H9 (cell line): Measurements from ENCODE around the gene SCUBE1. TPM values are rescaled to one million over a fixed set of nuclear protein-coding genes. Genes with fewer than 3 reads are reported as not detected.

Experiments used
- DNase-seq: peaks from one replicate; pipeline ENCODE4 v3.0.0-alpha.2; 2017
- H2AFZ ChIP-seq: one replicate; pipeline ENCODE4 v1.6.1; 2013; ENCODE audit warnings: mild to moderate bottlenecking, low read length, control low read depth, moderate library complexity
- H2AK5ac ChIP-seq: 2 replicates; pipeline ENCODE4 v1.6.1; 2013; ENCODE audit warnings: low read length, control low read depth, mixed read lengths; ENCODE audit not compliant: insufficient read length
- H2BK120ac ChIP-seq: one replicate; pipeline ENCODE4 v1.6.1; 2013; ENCODE audit warnings: low read depth, mild to moderate bottlenecking, low read length, control low read depth, inconsistent platforms; ENCODE audit not compliant: poor library complexity, severe bottlenecking
- H2BK12ac ChIP-seq: 2 replicates; pipeline ENCODE4 v1.6.1; 2013; ENCODE audit warnings: low read length, control low read depth, mixed read lengths, low read depth; ENCODE audit not compliant: insufficient read length
- H2BK15ac ChIP-seq: 2 replicates; pipeline ENCODE4 v1.6.1; 2013; ENCODE audit warnings: low read depth, low read length, control low read depth
- H2BK20ac ChIP-seq: one replicate; pipeline ENCODE4 v1.6.1; 2013; ENCODE audit warnings: low read depth, mild to moderate bottlenecking, low read length, control low read depth, inconsistent platforms; ENCODE audit not compliant: poor library complexity, severe bottlenecking
- H2BK5ac ChIP-seq: 2 replicates; pipeline ENCODE4 v1.6.1; 2013; ENCODE audit warnings: low read length, control low read depth, mixed read lengths; ENCODE audit not compliant: insufficient read length
- H3K14ac ChIP-seq: 2 replicates; pipeline ENCODE4 v1.6.1; 2013; ENCODE audit warnings: low read length, control low read depth; ENCODE audit not compliant: insufficient read depth
- H3K18ac ChIP-seq: 2 replicates; pipeline ENCODE4 v1.6.1; 2013; ENCODE audit warnings: low read depth, mild to moderate bottlenecking, mixed read lengths, low read length, control low read depth; ENCODE audit not compliant: insufficient read length
- H3K23ac ChIP-seq: 2 replicates; pipeline ENCODE4 v1.6.1; 2013; ENCODE audit warnings: low read length, control low read depth, mixed read lengths, low read depth; ENCODE audit not compliant: insufficient read length
- H3K23me2 ChIP-seq: 2 replicates; pipeline ENCODE4 v1.6.1; 2013; ENCODE audit warnings: low read depth, mild to moderate bottlenecking, mixed read lengths, low read length, control low read depth; ENCODE audit not compliant: insufficient read length, poor library complexity, severe bottlenecking
- H3K27ac ChIP-seq: 2 replicates; pipeline ENCODE4 v1.5.1; 2013; ENCODE audit warnings: low read length, control low read depth, mixed read lengths, low read depth; ENCODE audit not compliant: insufficient read length
- H3K27me3 ChIP-seq: 2 replicates; pipeline ENCODE4 v1.6.1; 2013; ENCODE audit warnings: low read length, control low read depth, inconsistent platforms; ENCODE audit not compliant: insufficient read depth
- H3K4ac ChIP-seq: 2 replicates; pipeline ENCODE4 v1.6.1; 2013; ENCODE audit warnings: low read depth, mild to moderate bottlenecking, control low read depth, inconsistent platforms, low read length, moderate library complexity
- H3K4me1 ChIP-seq: 2 replicates; pipeline ENCODE4 v1.6.1; 2013; ENCODE audit warnings: low read length, control low read depth, inconsistent platforms; ENCODE audit not compliant: insufficient read depth
- H3K4me2 ChIP-seq: 2 replicates; pipeline ENCODE4 v1.6.1; 2013; ENCODE audit warnings: low read length, control low read depth, mixed read lengths; ENCODE audit not compliant: insufficient read length, insufficient read depth
- H3K56ac ChIP-seq: 2 replicates; pipeline ENCODE4 v1.6.1; 2013; ENCODE audit warnings: low read depth, mild to moderate bottlenecking, mixed read lengths, low read length, control low read depth; ENCODE audit not compliant: insufficient read length
- H3K79me1 ChIP-seq: 2 replicates; pipeline ENCODE4 v1.6.1; 2013; ENCODE audit warnings: low read depth, mild to moderate bottlenecking, moderate library complexity, low read length, control low read depth, inconsistent platforms; ENCODE audit not compliant: insufficient read depth, poor library complexity, severe bottlenecking
- H3K79me2 ChIP-seq: 2 replicates; pipeline ENCODE4 v1.6.1; 2013; ENCODE audit warnings: low read length, control low read depth, inconsistent platforms; ENCODE audit not compliant: insufficient read depth
- H3K9ac ChIP-seq: 2 replicates; pipeline ENCODE4 v1.6.1; 2013; ENCODE audit warnings: low read length, control low read depth, mixed read lengths; ENCODE audit not compliant: insufficient read length; ENCODE audit errors: extremely low read depth
- H3K9me3 ChIP-seq: one replicate; pipeline ENCODE4 v1.6.1; 2013; ENCODE audit warnings: low read depth, low read length, inconsistent platforms; ENCODE audit not compliant: control insufficient read depth
- H3T11ph ChIP-seq: one replicate; pipeline ENCODE4 v1.6.1; 2013; ENCODE audit warnings: mild to moderate bottlenecking, low read length, control low read depth, inconsistent platforms
- H4K20me1 ChIP-seq: one replicate; pipeline ENCODE4 v1.6.1; 2013; ENCODE audit not compliant: control insufficient read depth, insufficient read length, insufficient read depth
- H4K5ac ChIP-seq: 2 replicates; pipeline ENCODE4 v1.6.1; 2013; ENCODE audit warnings: low read depth, mild to moderate bottlenecking, mixed read lengths, low read length, control low read depth; ENCODE audit not compliant: insufficient read length
- H4K8ac ChIP-seq: replicated peaks from 2 replicates; pipeline ENCODE4 v1.6.1; 2013; ENCODE audit warnings: low read length, control low read depth, mixed read lengths, low read depth; ENCODE audit not compliant: insufficient read length
- H4K91ac ChIP-seq: 2 replicates; pipeline ENCODE4 v1.6.1; 2013; ENCODE audit warnings: low read depth, mild to moderate bottlenecking, moderate library complexity, mixed read lengths, low read length, control low read depth; ENCODE audit not compliant: insufficient read length
- H3K27ac Mint-ChIP-seq, 3 experiments: 2 replicates in 2 of 3; 3 replicates in 1 of 3; pipeline ENCODE4 v1.8.0; 2020 to 2021; ENCODE audit warnings: mixed read lengths in 3 of 3, mild to moderate bottlenecking in 1 of 3, moderate library complexity in 1 of 3
- H3K27me3 Mint-ChIP-seq: 2 replicates; pipeline ENCODE4 v1.8.0; 2021; ENCODE audit warnings: low read depth, mild to moderate bottlenecking, moderate library complexity, mixed read lengths
- H3K36me3 Mint-ChIP-seq, 3 experiments: 2 replicates in 2 of 3; 3 replicates in 1 of 3; pipeline ENCODE4 v1.8.0; 2020 to 2021; ENCODE audit warnings: low read depth in 3 of 3, mixed read lengths in 3 of 3; ENCODE audit not compliant: insufficient read depth in 1 of 3
- H3K4me1 Mint-ChIP-seq, 2 experiments: 2 replicates each; pipeline ENCODE4 v1.8.0; 2020; ENCODE audit warnings: mixed read lengths in 2 of 2
- H3K4me3 Mint-ChIP-seq, 2 experiments: 2 replicates in 1 of 2; 3 replicates in 1 of 2; pipeline ENCODE4 v1.8.0; 2020 to 2021; ENCODE audit warnings: mild to moderate bottlenecking in 2 of 2, mixed read lengths in 2 of 2, moderate library complexity in 1 of 2
- H3K9me3 Mint-ChIP-seq, 2 experiments: 2 replicates in 1 of 2; 3 replicates in 1 of 2; pipeline ENCODE4 v1.8.0; 2020; ENCODE audit warnings: mild to moderate bottlenecking in 2 of 2, mixed read lengths in 2 of 2, moderate library complexity in 1 of 2
- WGBS: extraction: QIAGEN DNeasy Blood & Tissue Kit; methylation state at CpG from one replicate; pipeline ENCODE4 v1.1.7; 2013; ENCODE audit warnings: missing lambda C conversion rate, low lambda C conversion rate, mixed read lengths; ENCODE audit not compliant: insufficient read length; ENCODE audit errors: extremely low coverage; 5-methylcytosine and 5-hydroxymethylcytosine counted together
- total RNA-seq: library from RNA; stranded (reverse); gene quantifications from 2 replicates; pipeline ENCODE4 v1.2.1, GENCODE V29; 2021
- TF ChIP-seq, protein P1 (sequence below): fragments of 200-600 bp; sonication (generic); conservative IDR thresholded peaks from 3 replicates; pipeline ENCODE4 v1.8.0; 2021; ENCODE audit warnings: antibody characterized with exemption, mild to moderate bottlenecking

Gene SCUBE1
- total RNA-seq, 1 experiment from 2014 or later, result 1.2 TPM

DNA sequence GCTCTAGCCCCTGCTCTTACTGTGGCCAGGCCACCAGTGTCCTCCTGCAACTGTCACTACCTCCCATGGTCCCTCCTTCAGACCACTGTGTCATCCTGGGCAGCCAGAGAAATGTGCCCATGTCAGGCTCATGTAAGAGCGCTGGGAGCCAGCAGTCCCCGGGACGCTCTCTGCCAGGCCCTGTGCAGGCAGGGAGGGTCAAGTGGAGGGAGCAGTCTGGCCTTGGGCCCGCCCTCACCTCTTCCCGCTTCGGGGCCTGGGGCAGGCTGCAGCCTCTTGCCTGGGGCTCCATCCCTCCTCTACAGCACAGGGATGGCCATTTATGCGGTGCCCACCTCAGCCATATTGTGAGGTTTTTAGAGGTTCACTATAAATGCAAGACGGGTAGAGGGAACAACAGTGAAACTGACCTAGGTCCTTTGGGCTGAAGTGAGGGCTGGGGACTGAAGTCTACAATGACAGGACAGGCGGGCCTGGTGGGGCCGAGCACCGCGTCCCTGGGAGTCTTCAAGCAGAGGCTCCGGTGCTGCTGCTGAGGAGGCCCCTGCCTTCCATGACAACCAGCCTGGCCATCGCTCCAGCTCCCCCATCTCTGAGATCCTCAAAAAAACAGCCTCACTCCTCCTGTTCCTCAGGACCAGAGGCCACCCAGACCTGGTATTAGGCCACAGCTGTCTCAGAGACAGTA is 101.3 kb downstream of the SCUBE1 start:
- Histone ChIP-seq H3K4me2 (no peak overlapping the region), H3K4me1 (no peaks in the 10 kb centered on the region), H3K18ac (no peak overlapping the region), H4K8ac (no peak overlapping the region), H3K79me2 (no peaks in the 10 kb centered on the region), H3K56ac (no peak overlapping the region), H2AFZ (no peak overlapping the region), H3K23ac (no peak overlapping the region), H3K4ac (no peak overlapping the region), H4K91ac (no peak overlapping the region), H2BK12ac (no peak overlapping the region), H3K27ac (no peak overlapping the region), H3K9ac (no peak overlapping the region), H2BK120ac (no peak overlapping the region), H3K14ac (no peak overlapping the region; the same call in 1 of the 2 replicates), H2BK15ac (no peak overlapping the region), H4K5ac (no peak overlapping the region), H3K27me3 (no peaks in the 10 kb centered on the region), H2BK5ac (no peak overlapping the region), H3T11ph (no peak overlapping the region), H4K20me1 (no peaks in the 10 kb centered on the region), H3K79me1 (no peaks in the 10 kb centered on the region), H2AK5ac (no peak overlapping the region), H3K23me2 (no peaks in the 10 kb centered on the region), H3K9me3 (no peaks in the 10 kb centered on the region), H2BK20ac (no peak overlapping the region)
- Mint-ChIP-seq H3K27me3 (no peaks in the 10 kb centered on the region; the same call in 1 of the 2 replicates), H3K4me1 (0 out of 4 replicates have a peak, but pooled peaks cover 0 to 3% of the 10 kb centered on the region in 2 experiments), H3K36me3 (no peaks in the 10 kb centered on the region), H3K9me3 (no peaks in the 10 kb centered on the region), H3K27ac (no peak overlapping the region), H3K4me3 (no peak overlapping the region)
- WGBS, result no CpG with 5 or more reads among the region's 14 CpGs
- TF ChIP-seq, protein P1, sequence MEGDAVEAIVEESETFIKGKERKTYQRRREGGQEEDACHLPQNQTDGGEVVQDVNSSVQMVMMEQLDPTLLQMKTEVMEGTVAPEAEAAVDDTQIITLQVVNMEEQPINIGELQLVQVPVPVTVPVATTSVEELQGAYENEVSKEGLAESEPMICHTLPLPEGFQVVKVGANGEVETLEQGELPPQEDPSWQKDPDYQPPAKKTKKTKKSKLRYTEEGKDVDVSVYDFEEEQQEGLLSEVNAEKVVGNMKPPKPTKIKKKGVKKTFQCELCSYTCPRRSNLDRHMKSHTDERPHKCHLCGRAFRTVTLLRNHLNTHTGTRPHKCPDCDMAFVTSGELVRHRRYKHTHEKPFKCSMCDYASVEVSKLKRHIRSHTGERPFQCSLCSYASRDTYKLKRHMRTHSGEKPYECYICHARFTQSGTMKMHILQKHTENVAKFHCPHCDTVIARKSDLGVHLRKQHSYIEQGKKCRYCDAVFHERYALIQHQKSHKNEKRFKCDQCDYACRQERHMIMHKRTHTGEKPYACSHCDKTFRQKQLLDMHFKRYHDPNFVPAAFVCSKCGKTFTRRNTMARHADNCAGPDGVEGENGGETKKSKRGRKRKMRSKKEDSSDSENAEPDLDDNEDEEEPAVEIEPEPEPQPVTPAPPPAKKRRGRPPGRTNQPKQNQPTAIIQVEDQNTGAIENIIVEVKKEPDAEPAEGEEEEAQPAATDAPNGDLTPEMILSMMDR, result no peak
- DNase-seq, result no peak
